PC-3 (cell line): ENCODE measurements around the gene GMDS. TPM values are rescaled to one million over a fixed set of nuclear protein-coding genes. Genes with fewer than 3 reads are reported as not detected.
A peak's percentile ranks its signal among the peaks of the same experiment; 100 is the strongest.

Experiments used
- ATAC-seq: fragments of 200-7000 bp; cut with Tn5 transposase; 2 replicates; pipeline ENCODE4 v1.9.1; 2020; ENCODE audit warnings: mild to moderate bottlenecking, moderate library complexity
- BruUV-seq: library from RNA; stranded (reverse); fragments of 400-500 nt; replicated peaks from 2 replicates; lab custom pipeline; 2021; lab: Mats Ljungman, UMichigan
- CTCF ChIA-PET: fragments of 300-600 bp; sonication (Branson Sonifier 250); formaldehyde crosslinking; loops from one replicate; lab custom pipeline; 2022; ENCODE audit warnings: antibody characterized with exemption; lab: Charles Lee
- POLR2A ChIA-PET: fragments of 300-600 bp; sonication (Branson Sonifier 250); formaldehyde crosslinking; loops from one replicate; lab custom pipeline; 2022; ENCODE audit warnings: antibody characterized with exemption; ENCODE audit not compliant: unreplicated experiment; lab: Charles Lee
- DNase-seq: peaks from one replicate; pipeline ENCODE4 v3.0.0-alpha.2; 2015
- H2AFZ ChIP-seq: fragments of 300-600 bp; sonication (generic); 2 replicates; pipeline ENCODE4 v1.6.0; 2016; ENCODE audit warnings: antibody characterized with exemption, low read length
- H3F3A ChIP-seq: fragments of 300-600 bp; sonication (generic); one replicate; pipeline ENCODE4 v1.6.0; 2017; ENCODE audit warnings: antibody characterized with exemption, low read length, control low read depth, mild to moderate bottlenecking; ENCODE audit not compliant: unreplicated experiment
- H3K27ac ChIP-seq: fragments of 300-600 bp; sonication (generic); 2 replicates; pipeline ENCODE4 v1.5.1; 2016; ENCODE audit warnings: mild to moderate bottlenecking, low read length
- H3K27me3 ChIP-seq: fragments of 300-600 bp; sonication (generic); 2 replicates; pipeline ENCODE4 v1.6.1; 2016; ENCODE audit warnings: low read length, mixed read lengths
- H3K36me3 ChIP-seq: fragments of 300-600 bp; sonication (generic); 2 replicates; pipeline ENCODE4 v1.6.1; 2016; ENCODE audit warnings: low read depth, mixed run types, low read length, mixed read lengths
- H3K4me1 ChIP-seq: fragments of 300-600 bp; sonication (generic); 2 replicates; pipeline ENCODE4 v1.5.1; 2016; ENCODE audit warnings: low read length; ENCODE audit not compliant: insufficient read depth
- H3K4me2 ChIP-seq: fragments of 300-600 bp; sonication (generic); 2 replicates; pipeline ENCODE4 v1.6.0; 2016; ENCODE audit warnings: low read length
- H3K4me3 ChIP-seq: fragments of 300-600 bp; sonication (generic); 2 replicates; pipeline ENCODE4 v1.5.1; 2016; ENCODE audit warnings: mild to moderate bottlenecking, low read length, mixed read lengths
- H3K79me2 ChIP-seq: fragments of 300-600 bp; sonication (generic); 2 replicates; pipeline ENCODE4 v1.6.1; 2017; ENCODE audit warnings: low read length, mixed read lengths
- H3K9ac ChIP-seq: fragments of 300-600 bp; sonication (generic); 2 replicates; pipeline ENCODE4 v1.6.0; 2016; ENCODE audit warnings: mild to moderate bottlenecking, low read length
- H3K9me2 ChIP-seq: fragments of 300-600 bp; sonication (generic); replicated peaks from 2 replicates; pipeline ENCODE4 v1.6.1; 2016; ENCODE audit warnings: mixed run types, low read length, mixed read lengths
- H3K9me3 ChIP-seq: fragments of 300-600 bp; sonication (generic); 2 replicates; pipeline ENCODE4 v1.6.1; 2016; ENCODE audit warnings: low read length, mixed read lengths
- H4K20me1 ChIP-seq: fragments of 300-600 bp; sonication (generic); 2 replicates; pipeline ENCODE4 v1.6.1; 2016; ENCODE audit warnings: low read length, mixed read lengths
- EZH2 ChIP-seq: fragments of 300-600 bp; sonication (generic); IDR thresholded peaks from one replicate; pipeline ENCODE4 v1.6.1; 2017; ENCODE audit warnings: antibody characterized with exemption, mild to moderate bottlenecking, low read length; ENCODE audit not compliant: unreplicated experiment
- EZH2phosphoT487 ChIP-seq: fragments of 300-600 bp; sonication (generic); IDR thresholded peaks from 2 replicates; pipeline ENCODE4 v1.6.1; 2018; ENCODE audit warnings: mild to moderate bottlenecking, antibody characterized with exemption, low read length, borderline replicate concordance
- intact Hi-C: fragments of 100-400 bp; cut with micrococcal nuclease; formaldehyde crosslinking; loops from 2 replicates; pipeline ENCODE4 v1.9.0; 2023
- total RNA-seq: library from RNA; depleted of rRNA; stranded (reverse); fragments of >200 nt; gene quantifications from 2 replicates; pipeline ENCODE4 v1.2.3, GENCODE V29; 2014
- TF ChIP-seq, protein P1 (sequence below): fragments of 300-600 bp; sonication (generic); conservative IDR thresholded peaks from 2 replicates; pipeline ENCODE4 v1.5.1; 2017; ENCODE audit warnings: antibody characterized with exemption, low read depth, mild to moderate bottlenecking, low read length

GMDS gene
- total RNA-seq, 1 experiment from 2014 or later: 18.3 TPM

DNA sequence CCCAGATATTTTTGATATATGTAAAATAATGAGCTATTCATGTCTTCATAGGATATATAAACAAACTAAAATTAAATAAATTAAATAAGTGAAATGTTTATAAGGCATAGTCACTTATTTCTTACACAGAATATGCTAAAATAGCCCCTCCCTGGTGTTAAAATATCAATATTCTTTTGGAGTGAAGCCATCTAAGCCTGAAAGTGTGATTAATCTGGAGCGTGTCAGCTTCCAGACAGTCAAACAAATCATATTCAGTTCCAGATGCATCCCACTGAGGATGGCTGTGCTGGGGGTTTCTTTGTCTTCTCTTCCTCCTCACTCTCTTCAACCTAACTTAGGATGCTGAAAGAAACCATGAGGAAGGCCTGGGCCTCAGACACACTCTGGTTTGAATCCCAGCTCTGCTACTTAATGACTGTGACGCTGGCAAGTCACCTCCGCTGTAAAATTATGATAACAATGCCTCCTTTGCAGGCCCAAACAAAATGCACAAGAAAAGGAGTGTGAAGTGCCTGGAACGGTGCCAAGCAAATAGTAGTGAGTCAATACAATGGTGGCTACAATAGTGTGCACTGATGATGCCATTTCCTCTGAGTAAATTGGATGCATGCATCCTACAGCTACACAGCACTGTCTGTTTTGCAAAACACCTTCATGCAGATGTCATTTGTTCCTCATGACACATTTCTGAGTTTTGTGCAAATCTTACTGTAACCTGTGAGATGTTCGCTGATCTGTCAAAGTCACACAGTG lies 474.3 kb downstream of the GMDS start:
- H3K4me1 ChIP-seq: peaks cover 49% of the 10 kb centered on the region
- no peaks in the 10 kb centered on the region for H3K36me3 ChIP-seq
- TF ChIP-seq, protein P1, sequence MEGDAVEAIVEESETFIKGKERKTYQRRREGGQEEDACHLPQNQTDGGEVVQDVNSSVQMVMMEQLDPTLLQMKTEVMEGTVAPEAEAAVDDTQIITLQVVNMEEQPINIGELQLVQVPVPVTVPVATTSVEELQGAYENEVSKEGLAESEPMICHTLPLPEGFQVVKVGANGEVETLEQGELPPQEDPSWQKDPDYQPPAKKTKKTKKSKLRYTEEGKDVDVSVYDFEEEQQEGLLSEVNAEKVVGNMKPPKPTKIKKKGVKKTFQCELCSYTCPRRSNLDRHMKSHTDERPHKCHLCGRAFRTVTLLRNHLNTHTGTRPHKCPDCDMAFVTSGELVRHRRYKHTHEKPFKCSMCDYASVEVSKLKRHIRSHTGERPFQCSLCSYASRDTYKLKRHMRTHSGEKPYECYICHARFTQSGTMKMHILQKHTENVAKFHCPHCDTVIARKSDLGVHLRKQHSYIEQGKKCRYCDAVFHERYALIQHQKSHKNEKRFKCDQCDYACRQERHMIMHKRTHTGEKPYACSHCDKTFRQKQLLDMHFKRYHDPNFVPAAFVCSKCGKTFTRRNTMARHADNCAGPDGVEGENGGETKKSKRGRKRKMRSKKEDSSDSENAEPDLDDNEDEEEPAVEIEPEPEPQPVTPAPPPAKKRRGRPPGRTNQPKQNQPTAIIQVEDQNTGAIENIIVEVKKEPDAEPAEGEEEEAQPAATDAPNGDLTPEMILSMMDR: no peak
- TF ChIP-seq EZH2 (no peak), EZH2phosphoT487 (no peak)
- no peaks in the 10 kb centered on the region for H4K20me1 ChIP-seq
- H3K9ac ChIP-seq: peak overlapping the region; percentile 22; the same call in 1 of the 2 replicates
- no peaks in the 10 kb centered on the region for H3K9me3 ChIP-seq
- DNase-seq: peak; percentile 88
- no peaks in the 10 kb centered on the region for H3K9me2 ChIP-seq
- CTCF ChIA-PET: interaction anchor here (1.1 kb wide), 1 partner anchor 333 kb away, joined by 3 read pairs; no protein-coding TSS in a partner anchor
- intact Hi-C loops: loop anchor here (1.0 to 5.0 kb wide), 3 partner anchors 61 to 159 kb away; no protein-coding TSS in a partner anchor
- H3K4me3 ChIP-seq: no peak overlapping the region
- no TSS peak for BruUV-seq
- no peak overlapping the region for H2AFZ ChIP-seq
- H3F3A ChIP-seq: no peaks in the 10 kb centered on the region
- H3K27me3 ChIP-seq: no peaks in the 10 kb centered on the region
- H3K4me2 ChIP-seq: peak overlapping the region; percentile 55
- POLR2A ChIA-PET: interaction anchor here (0.6 kb wide), 2 partner anchors 1181 to 1201 kb away, joined by 3 to 4 read pairs; no protein-coding TSS in a partner anchor
- peak; percentile 81 for ATAC-seq
- no peaks in the 10 kb centered on the region for H3K79me2 ChIP-seq
- peak overlapping the region; percentile 77 for H3K27ac ChIP-seq

DNA sequence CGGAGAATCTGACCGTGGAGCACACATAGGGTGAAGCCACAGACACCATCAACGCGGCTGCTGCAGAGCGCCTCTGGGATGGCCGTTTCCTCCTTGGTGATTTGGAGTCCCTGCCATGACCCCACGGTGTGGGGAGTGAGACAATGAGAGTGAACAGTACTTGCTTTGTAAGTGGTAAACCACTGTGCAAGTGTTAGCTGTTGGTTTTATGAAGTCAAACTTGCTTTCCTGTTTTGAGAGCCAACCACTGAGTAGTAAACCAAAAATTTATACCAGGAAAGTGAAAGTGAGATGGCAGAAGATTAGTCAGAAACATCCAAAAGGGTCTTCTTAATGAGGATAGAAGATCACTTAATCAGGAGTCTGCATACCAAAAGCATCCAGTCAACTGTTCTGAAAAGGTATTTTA lies 475.0 kb downstream of the GMDS start:
- Histone ChIP-seq H3K27ac (peak overlapping the region; percentile 77), H2AFZ (no peak overlapping the region), H3K4me3 (no peak overlapping the region), H3K27me3 (no peaks in the 10 kb centered on the region), H3K9me3 (no peaks in the 10 kb centered on the region), H3K79me2 (no peaks in the 10 kb centered on the region), H4K20me1 (no peaks in the 10 kb centered on the region), H3K9ac (0 out of 2 replicates have a peak overlapping the region, but pooled peaks have one; percentile 22), H3K36me3 (no peaks in the 10 kb centered on the region), H3K9me2 (no peaks in the 10 kb centered on the region), H3K4me1 (peaks cover 49% of the 10 kb centered on the region), H3K4me2 (no peak overlapping the region), H3F3A (no peaks in the 10 kb centered on the region)
- intact Hi-C loops: loop anchor here (2.0 to 5.0 kb wide), 2 partner anchors 62 to 84 kb away; no protein-coding TSS in a partner anchor
- TF ChIP-seq EZH2 (no peak), EZH2phosphoT487 (no peak)
- TF ChIP-seq, protein P1: no peak
- ATAC-seq (no peak), DNase-seq (peak; percentile 18)
- CTCF ChIA-PET: no interaction called here
- POLR2A ChIA-PET: interaction anchor here (0.6 kb wide), 1 partner anchor 1202 kb away, joined by 4 read pairs; no protein-coding TSS in a partner anchor
- no TSS peak for BruUV-seq
